22Rv1 (cell line): Measurements from ENCODE around the gene DHDH.
A peak's percentile ranks its signal among the peaks of the same experiment; 100 is the strongest.

ENCODE experiments used
- H3K27ac ChIP-seq: fragments of 450-650 bp; 2 replicates; pipeline ENCODE4 v1.5.1; 2017
- ZFX ChIP-seq: fragments of 450-650 bp; IDR thresholded peaks from 2 replicates; pipeline ENCODE4 v1.6.1; 2017; ENCODE audit warnings: antibody characterized with exemption, borderline replicate concordance
- TF ChIP-seq, protein P1 (sequence below): fragments of 450-650 bp; IDR thresholded peaks from 2 replicates; pipeline ENCODE4 v1.5.1; 2017; ENCODE audit warnings: mild to moderate bottlenecking

Gene DHDH

DNA sequence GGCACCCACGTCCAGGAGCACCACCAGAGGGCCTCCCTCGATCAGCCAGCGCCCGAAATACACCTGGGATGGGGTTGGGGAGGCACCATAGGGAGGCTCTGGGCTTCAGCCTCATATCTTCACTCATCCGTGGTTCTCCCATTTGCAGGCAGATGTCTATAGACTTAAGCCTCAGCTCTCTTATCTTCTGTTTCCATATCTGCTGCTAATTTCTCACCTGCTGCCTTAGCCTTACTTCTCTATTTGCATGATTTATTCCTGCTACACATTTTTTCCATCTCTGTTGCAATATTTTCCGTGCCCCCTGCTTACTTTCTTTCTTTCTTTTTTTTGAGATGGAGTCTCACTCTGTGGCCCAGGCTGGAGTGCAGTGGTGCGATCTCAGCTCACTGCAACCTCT, 53.8 kb downstream of the DHDH start:
- no peak overlapping the region for H3K27ac ChIP-seq

DNA sequence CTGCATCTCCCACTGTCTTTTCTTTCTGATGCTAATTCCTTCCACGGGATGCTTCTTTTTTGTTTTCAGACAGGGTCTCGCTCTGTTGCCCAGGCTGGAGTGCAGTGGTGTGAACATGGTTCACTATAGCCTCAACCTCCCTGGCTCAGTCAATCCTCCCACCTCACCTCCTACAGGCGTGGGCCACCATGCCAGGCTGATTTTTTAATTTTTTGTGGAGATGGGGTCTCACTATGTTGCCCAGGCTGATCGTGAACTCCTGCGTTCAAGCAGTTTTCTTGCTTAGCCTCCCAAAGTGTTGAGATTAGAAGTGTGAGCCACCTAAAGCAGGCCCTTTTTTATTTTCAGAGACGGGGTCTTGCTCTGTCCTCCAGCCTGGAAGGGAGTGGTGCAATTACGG, 54.8 kb downstream of the DHDH start:
- TF ChIP-seq, protein P1, sequence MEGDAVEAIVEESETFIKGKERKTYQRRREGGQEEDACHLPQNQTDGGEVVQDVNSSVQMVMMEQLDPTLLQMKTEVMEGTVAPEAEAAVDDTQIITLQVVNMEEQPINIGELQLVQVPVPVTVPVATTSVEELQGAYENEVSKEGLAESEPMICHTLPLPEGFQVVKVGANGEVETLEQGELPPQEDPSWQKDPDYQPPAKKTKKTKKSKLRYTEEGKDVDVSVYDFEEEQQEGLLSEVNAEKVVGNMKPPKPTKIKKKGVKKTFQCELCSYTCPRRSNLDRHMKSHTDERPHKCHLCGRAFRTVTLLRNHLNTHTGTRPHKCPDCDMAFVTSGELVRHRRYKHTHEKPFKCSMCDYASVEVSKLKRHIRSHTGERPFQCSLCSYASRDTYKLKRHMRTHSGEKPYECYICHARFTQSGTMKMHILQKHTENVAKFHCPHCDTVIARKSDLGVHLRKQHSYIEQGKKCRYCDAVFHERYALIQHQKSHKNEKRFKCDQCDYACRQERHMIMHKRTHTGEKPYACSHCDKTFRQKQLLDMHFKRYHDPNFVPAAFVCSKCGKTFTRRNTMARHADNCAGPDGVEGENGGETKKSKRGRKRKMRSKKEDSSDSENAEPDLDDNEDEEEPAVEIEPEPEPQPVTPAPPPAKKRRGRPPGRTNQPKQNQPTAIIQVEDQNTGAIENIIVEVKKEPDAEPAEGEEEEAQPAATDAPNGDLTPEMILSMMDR, result no peak
- TF ChIP-seq ZFX, result no peak
- H3K27ac ChIP-seq, result no peak overlapping the region

More for the DNA sequence above, 53.8 kb downstream of the DHDH start:
- TF ChIP-seq, protein P1, result no peak
- TF ChIP-seq ZFX, result no peak

DNA sequence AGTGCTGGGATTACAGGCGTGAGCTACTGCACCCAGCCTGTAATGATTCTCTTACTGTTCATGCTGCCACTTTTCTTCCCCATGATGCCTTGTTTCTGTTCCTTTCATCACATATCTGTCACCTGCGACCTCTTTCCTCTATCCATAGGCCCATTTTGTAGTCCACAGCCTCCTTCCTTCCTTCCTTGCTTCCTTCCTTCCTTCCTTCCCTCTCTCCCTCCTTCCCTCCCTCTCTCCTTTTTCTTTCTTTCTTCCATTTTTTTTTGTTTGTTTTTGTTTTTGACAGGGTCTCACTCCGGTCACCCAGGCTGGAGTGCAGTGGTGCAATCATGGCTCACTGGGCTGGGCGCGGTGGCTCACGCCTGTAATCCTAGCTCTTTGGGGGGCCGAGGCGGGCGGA, 55.4 kb downstream of the DHDH start:
- TF ChIP-seq, protein P1, result no peak
- no peak for TF ChIP-seq ZFX

DNA sequence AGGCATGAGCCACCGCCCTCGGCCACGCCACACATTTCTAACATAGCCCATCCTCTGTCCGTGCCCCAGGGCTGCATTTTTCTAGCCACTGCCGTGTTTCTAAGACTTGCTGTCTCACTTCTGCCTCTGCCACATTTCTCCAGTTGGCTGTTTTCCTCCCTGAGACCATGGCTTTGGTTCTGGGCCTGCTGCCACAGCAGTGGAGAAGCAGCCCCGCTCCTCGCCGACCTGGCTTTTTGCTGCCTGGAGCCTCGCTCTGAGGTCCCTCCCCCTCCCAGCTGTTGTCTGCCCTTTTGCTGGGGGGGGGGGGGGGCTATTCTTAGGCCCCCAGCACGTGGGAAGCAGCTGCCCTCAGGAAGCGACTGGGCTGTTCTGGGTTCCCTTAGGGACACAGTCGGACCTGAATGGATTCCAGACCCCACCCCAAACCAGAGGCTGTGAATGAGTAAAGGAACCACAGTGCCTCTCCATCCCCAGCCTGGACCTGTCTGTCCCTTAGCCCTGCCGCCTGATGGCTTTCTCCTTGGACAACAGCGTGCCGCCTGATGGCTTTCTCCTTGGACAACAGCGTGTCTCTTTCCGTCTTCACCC, 56.3 kb downstream of the DHDH start:
- no peak for TF ChIP-seq ZFX
- TF ChIP-seq, protein P1, result no peak
- H3K27ac ChIP-seq, result no peak overlapping the region

More for the DNA sequence above, 55.4 kb downstream of the DHDH start:
- H3K27ac ChIP-seq, result no peak overlapping the region

DNA sequence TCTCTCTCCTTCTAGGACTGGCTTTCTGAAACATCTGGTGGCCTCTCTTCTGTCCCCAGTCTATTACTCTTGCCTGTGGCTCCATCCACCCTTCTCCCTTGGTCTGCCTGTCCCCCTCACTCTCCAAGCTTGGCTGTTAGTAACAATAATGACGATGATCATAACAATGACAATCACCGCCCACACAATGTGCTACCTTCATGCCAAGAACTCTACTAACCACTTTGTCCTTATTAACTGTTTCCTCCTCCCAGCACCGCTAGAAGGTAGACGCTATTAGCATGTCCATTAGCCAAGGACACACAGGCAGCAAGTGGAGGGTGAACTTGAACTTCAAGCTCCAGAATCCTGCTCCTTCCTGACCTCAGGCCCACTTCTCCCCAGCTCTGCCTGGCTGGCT, 56.9 kb downstream of the DHDH start:
- H3K27ac ChIP-seq, result 0 out of 2 replicates have a peak overlapping the region, but pooled peaks have one; percentile 2
- TF ChIP-seq, protein P1, result no peak
- no peak for TF ChIP-seq ZFX

DNA sequence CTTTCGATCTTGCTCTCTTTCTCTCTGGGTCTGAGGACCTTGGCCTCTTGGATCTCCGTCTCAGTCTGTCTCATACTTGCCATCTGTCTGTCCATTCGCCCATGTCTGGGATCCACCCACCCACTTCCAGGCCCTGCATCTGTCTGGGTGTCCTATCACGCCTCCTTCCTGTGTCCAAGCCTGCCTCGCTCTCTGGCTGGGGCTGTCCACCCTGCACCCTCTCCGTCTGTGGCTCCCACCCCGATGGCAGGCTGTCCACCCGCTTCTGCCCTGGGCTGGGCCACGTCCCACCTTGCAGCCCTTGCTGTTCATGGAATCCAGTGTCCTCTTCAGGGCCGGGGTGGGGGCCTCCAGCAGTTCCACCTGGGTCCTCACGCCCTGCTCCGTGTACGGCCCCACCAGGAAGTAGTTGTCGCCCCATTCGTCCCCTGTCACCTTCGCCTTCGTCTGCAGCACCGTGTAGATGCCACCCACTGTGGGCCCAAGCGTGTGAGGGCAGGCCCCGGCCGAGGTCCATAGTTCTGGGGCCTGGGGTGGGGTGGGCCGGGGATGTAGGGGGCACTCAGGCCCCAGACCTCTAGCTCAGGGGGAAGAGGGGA, 57.6 kb downstream of the DHDH start:
- H3K27ac ChIP-seq, result 0 out of 2 replicates have a peak overlapping the region, but pooled peaks have one; percentile 2
- TF ChIP-seq ZFX, result no peak
- TF ChIP-seq, protein P1, result no peak

DNA sequence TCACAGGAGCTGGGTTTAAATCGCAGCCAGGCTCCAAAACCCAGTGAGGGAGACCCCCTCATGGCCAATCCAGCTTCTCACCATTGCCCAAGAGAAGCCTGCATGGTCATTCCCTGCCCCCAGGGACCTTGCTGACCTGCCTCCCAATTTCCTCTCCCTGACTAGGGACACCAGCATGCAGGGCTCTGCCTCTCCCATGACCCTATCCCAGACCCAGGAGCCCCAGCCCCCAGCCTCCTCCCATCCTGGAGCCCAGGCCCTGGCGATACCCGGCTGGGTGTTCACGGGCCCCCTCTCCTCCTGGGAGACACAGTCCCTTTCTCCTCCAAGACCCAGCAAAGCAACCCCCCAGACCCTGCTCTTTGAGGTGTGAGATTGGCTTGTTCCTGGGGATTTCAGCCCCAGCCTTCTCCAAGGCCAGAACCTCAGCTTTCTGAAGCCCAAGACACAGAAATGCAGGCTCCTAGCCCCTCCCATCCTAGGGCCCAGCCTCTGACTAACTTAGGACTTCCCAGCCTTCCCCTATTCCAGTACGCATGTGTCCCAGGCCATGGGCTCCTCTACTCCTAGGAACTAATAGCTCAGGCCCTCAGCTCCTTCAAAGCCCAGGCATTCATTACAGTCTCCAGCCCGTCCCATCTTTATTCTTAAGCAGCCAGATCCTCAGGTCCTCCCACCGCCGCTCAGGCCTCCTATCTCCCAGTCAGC, 58.5 kb downstream of the DHDH start:
- TF ChIP-seq, protein P1, result no peak
- TF ChIP-seq ZFX, result no peak
- peak overlapping the region; percentile 92 for H3K27ac ChIP-seq
